ACHN (cell line): ENCODE measurements around the gene ELOVL1.
A peak's percentile ranks its signal among the peaks of the same experiment; 100 is the strongest.

Source experiments
- DNase-seq: peaks from one replicate; pipeline ENCODE4 v3.0.0-alpha.2; 2015
- in situ Hi-C: cut with HindIII; loops from 2 replicates; pipeline ENCODE4 v1.10.0; 2017; ENCODE audit warnings: low sequenced_read_pairs, low pct_ligation_motif_present, low pct_unique_long_range_greater_than_20kb

Gene ELOVL1

DNA sequence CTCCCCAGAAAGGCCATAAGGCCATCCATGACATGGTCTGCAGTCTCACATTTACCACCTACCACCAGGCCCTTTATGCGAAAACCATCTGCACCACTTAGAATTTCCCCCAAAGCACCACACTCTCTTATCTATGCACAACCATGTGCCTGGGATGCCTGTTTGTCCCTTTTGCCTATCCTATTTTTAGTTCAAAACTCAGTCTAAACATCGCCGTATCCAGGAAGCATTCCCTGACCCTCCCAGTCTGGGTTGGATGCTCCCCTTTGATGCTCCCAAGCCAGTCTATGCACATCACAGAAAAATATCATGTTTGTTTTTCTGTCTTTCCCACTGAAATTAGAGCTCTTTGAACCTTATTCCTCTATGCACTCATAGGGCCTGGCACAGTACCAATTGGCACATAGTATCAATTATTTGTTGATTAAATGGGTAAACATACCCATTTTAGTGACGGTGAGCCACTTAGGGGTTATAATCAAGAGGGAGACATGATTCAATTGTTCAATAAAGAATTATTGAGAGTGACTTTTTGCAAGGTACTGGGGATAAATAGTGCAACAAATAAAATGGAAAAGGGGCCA, 23.5 kb downstream of the ELOVL1 start:
- in situ Hi-C loops: no loop called here
- no peak for DNase-seq

DNA sequence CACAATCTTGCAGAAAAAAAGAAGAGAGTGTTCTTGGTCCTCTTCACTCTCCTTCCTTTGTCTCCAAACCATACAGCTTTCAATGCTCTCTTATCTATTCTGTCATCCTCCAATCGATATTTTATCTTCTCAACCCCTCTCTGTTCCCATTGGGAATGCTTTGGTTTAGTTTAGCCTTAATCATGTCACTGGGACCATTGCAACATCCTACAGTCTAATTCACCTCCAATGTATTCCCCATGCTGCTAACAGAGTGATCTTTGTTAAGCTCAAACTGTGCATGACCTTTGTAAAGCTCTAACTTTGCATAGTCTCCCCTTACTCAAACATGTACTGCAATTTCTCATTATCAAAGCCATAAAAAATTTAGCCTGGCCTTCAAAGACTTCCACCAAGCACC, 27.3 kb downstream of the ELOVL1 start:
- DNase-seq: no peak
- in situ Hi-C loops: no loop called here

DNA sequence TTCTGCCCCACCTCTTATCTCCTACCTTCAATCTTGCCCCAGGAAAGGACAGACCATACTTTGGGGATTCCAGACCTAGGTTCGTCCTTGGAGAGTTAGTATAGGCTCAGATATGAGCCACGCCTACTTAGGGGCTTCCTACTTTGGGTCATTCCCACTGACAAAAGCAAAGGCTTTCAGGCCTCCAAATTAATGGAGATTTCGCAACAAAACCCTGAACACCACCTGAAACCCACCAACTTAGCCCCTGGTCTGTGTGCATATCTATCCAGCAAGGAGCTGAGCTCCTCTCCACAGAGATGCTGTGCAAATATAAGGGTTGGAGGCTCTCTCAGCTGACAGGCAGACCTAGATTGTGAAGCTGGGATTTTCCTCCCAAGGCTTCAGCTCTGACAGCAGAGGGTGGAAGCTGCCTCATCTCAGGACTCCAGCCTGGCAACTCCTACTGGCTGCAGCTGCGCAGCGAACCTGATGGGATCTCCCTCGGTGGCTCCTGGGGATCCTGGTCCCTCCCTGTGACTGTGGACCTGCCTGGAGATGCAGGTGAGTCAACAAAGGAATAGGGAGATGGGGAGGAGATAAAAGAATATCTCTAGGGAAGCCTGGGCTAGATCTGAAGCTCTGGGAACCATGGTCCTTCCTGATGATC, 28.1 kb downstream of the ELOVL1 start:
- DNase-seq: no peak
- in situ Hi-C loops: no loop called here

DNA sequence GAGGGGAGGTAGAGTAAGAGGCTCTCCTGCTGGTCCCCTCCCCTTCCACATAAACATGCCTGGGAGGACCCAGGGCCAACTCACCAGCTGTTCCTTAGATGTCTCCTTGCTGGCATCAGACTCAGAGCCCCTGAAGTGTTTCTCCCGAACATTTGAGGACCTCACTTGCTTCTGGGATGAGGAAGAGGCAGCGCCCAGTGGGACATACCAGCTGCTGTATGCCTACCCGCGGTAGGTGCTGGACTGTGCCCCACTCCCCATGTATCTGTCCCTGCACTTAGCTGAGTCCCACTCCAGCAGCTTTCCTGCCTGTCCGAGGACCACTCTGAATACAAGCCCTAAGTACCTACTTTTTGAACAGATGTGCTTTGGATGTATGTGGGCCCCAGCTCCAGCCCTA, 29.8 kb downstream of the ELOVL1 start:
- in situ Hi-C loops: no loop called here
- DNase-seq: no peak

DNA sequence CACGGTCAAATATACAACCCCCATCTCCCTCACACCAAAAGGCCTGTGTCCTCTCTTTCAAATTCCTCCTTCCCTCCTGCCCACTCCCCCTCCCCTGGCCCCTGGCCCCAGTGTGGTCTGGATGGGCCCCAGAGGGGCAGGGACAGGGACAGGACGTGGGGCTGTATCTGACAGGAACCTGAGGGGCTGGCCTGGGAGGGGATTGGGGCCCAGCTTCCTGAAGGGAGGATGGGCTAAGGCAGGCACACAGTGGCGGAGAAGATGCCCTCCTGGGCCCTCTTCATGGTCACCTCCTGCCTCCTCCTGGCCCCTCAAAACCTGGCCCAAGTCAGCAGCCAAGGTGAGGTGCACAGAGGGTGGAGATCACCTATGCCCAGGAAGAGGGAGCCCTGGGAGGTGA, 30.2 kb downstream of the ELOVL1 start, which contains the start of gene MPL:
Gene MPL (plus strand): TSS at position 231 of the 400 bp plus-strand sequence. CDS start 31 bp downstream, at position 262.
- in situ Hi-C loops: no loop called here
- no peak for DNase-seq

- in situ Hi-C loops: no loop called here
- no peak for DNase-seq
Measured at GRCh38 chr1:43334453-43335205, 33.2 kb downstream of the ELOVL1 start.

DNA sequence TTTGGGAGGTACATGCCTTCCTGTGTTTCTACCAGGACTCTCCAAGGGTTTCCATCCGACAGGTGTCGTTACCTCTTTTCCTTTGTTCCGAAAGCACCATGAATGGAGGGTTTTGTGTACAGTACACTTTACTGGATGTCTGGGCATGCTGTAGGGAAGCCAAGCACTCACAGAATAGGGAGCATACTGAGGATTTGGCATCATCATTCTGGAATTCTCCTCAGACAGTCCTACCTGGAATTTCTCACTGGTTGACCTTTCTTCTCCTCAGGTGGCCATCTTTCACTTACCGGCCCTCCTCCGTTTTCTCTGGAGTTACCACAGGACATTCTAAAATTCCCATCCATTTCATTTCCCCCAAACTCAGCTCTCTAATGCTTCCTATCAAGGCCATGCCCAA, 36.1 kb downstream of the ELOVL1 start:
- in situ Hi-C loops: no loop called here
- no peak for DNase-seq

- DNase-seq: peak; percentile 10
- in situ Hi-C loops: no loop called here
Measured at GRCh38 chr1:43329995-43330751, 37.6 kb downstream of the ELOVL1 start.

DNA sequence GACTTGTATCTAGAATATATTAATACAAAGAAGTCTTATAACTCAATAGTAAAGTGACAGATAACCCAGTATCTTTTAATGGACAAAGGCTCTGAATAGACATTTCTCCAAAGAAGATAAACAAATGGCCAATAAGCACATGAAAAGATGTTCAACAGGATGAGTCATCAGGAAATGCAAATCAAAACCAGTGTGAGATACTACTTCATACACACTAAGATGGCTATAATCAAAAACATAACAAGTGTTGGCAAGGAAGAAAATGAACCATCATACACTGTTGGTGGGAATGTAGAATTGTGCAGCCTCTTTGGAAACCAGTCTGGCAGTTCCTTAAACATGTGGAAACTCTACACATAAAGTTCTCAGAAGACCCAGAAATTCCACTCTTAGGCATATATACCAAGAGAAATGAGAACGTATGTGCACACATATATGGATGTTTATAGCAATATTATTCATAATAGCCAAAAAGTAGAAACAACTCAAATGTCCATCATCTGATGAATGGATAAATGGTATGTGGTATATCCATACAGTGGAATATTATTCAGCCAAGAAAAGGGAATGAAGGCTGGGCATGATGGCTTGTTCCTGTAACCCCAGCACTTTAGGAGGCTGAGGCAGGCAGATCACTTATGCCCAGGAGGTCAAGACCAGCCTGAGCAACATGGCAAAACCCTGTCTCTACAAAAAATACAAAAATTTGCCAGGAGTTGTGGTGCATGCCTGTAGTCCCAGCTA, 40.1 kb downstream of the ELOVL1 start:
- in situ Hi-C loops: no loop called here
- DNase-seq: no peak

GRCh38 chr1:43325381-43325780, 42.4 kb downstream of the ELOVL1 start:
- in situ Hi-C loops: no loop called here
- no peak for DNase-seq

DNA sequence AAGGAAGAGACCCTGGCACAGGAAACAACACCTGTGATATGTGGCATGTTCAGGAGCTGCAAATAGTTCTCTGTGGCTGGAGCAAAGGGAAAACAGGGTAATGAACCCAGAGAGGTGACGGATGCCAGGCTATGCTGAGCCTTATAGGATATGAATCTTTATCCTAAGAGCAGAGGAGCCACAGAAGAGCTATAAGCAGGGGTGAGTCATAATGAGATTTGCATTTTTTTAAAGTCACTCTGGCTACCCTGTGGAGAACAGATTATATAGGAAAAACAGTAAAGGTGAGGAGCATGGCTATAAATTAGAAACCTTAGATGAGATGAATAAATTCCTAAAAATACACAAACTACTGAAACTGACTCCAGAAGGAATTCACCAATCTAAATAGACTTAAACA, 43.0 kb downstream of the ELOVL1 start:
- in situ Hi-C loops: no loop called here
- no peak for DNase-seq

DNA sequence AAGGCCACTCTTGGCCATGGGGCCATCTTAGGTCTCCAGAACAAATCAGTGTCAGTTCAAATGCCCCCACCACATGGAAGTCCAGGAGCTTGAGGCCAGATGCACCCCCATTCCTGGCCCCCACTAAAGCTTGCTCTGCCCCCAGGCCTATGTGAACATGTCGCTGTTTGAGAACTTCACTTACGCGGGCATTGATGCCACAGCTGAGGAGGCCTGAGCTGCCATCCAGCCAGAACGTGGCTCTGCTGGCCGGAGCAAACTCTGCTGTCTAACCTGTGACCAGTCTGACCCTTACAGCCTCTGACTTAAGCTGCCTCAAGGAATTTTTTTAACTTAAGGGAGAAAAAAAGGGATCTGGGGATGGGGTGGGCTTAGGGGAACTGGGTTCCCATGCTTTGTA, 45.3 kb downstream of the ELOVL1 start:
- in situ Hi-C loops: no loop called here
- no peak for DNase-seq

- DNase-seq: no peak
- in situ Hi-C loops: no loop called here
Measured at GRCh38 chr1:43321331-43321891, 46.4 kb downstream of the ELOVL1 start.

DNA sequence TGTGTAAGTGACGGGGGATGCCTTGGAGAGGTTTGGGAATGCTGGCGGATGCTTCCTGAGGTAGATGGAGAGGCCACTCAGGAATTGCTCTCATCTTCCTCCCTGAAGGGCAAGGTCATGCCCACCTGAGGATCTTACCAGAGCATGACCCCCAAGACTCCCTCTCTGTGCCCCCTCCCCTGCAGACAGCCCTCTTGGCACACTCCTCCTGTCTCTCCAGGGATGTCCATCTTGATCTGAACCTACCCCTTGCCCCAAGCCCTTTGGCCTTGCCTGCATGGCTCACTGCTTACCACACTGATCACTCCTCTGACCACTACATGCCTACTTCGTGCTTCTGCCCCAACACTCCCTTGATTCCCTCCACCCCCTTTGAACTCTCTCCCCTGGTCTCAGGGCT, 48.0 kb downstream of the ELOVL1 start:
- in situ Hi-C loops: no loop called here

DNA sequence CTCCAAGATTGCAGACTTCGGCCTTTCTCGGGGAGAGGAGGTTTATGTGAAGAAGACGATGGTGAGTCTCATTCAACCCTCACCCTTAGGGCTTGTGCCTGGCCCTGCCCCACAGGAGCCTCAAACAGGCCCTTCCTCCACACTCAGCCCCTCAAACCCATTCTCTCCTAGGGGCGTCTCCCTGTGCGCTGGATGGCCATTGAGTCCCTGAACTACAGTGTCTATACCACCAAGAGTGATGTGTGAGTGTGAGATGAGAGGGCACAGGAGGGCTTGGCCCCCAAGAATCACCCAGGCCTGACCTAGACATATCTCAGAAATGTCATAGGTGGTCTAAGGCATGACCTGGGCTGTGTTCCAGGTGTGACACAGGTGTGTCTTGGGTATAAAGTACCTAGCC, 48.5 kb downstream of the ELOVL1 start:
- DNase-seq: no peak
- in situ Hi-C loops: no loop called here

More for the DNA sequence above, 48.0 kb downstream of the ELOVL1 start:
- no peak for DNase-seq

- in situ Hi-C loops: no loop called here
- DNase-seq: no peak
Measured at GRCh38 chr1:43318831-43319230, 49.0 kb downstream of the ELOVL1 start.

DNA sequence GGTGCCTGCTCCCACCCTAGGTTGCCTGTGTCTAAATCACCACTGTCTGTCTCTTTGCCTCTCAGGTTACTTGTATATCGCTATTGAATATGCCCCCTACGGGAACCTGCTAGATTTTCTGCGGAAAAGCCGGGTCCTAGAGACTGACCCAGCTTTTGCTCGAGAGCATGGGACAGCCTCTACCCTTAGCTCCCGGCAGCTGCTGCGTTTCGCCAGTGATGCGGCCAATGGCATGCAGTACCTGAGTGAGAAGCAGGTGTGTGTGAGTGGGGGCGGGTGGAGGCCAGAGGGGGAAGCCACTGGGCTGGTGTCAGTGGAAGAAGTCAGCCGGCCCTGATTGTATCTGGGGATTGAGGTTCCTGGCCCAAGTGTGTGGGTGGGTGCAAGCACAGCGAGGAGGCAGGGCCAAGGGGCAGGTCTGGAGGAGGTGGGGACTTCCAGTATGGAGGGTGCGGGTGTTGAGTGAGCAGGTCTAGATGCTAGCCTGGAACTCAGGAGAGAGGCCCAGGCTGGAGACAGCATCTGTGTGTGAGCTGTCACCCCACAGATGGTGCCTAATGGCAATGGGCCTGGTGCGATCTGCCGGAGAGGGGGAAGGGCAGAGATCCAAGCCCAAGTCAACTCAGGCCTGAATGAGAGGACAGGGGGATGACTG, 49.9 kb downstream of the ELOVL1 start:
- no peak for DNase-seq
- in situ Hi-C loops: no loop called here
